H1 (cell line): ENCODE data around the gene CRADD. TPM values are rescaled to one million over a fixed set of nuclear protein-coding genes. Genes with fewer than 3 reads are reported as not detected.

ENCODE experiments used
- CHD1 ChIP-seq: IDR thresholded peaks from 2 replicates; pipeline ENCODE4 v1.6.1; 2012; ENCODE audit warnings: low read depth, low read length, improper control_type of control experiment
- MAX ChIP-seq: IDR thresholded peaks from 2 replicates; pipeline ENCODE4 v1.6.1; 2012; ENCODE audit warnings: inconsistent platforms
- PHF8 ChIP-seq: fragments of 200-600 bp; sonication (generic); conservative IDR thresholded peaks from 2 replicates; pipeline ENCODE4 v1.7.1; 2012; ENCODE audit warnings: low read depth, mild to moderate bottlenecking, inconsistent platforms, low read length, moderate library complexity
- SIN3A ChIP-seq, 2 experiments: IDR thresholded peaks in 1 of 2; conservative IDR thresholded peaks in 1 of 2; 2 replicates each; pipeline ENCODE4 v1.6.1; 2011 to 2012; ENCODE audit warnings: low read length in 2 of 2, improper control_type of control experiment in 1 of 2, low read depth in 1 of 2, mild to moderate bottlenecking in 1 of 2
- SRF ChIP-seq: IDR thresholded peaks from 2 replicates; pipeline ENCODE4 v1.6.1; 2011; ENCODE audit warnings: mild to moderate bottlenecking, low read depth, low read length, moderate library complexity
- TBP ChIP-seq: IDR thresholded peaks from 2 replicates; pipeline ENCODE4 v1.6.1; 2011; ENCODE audit warnings: low read depth, low read length, improper control_type of control experiment
- polyA plus RNA-seq, 7 experiments: library from polyadenylated mRNA; depleted of rRNA in 3 of 7; stranded (reverse) in 5 of 7; unstranded in 2 of 7; fragments of >200 nt in 5 of 7; fragments of 200-250 nt in 2 of 7; gene quantifications; 1 replicate in 5 of 7; 2 replicates in 1 of 7; 4 replicates in 1 of 7; pipeline versions ENCODE4 v1.2.1 to v1.2.3, GENCODE V29; 2011 to 2013; ENCODE audit warnings: missing spikeins in 2 of 7, mixed read lengths in 2 of 7
- total RNA-seq: library from RNA; stranded (reverse); fragmentation: NEBNext Ultra II Directional; extraction: Animal tissue kit (Norgen Biotek cat#: 25700); gene quantifications from 2 replicates; pipeline ENCODE4 v1.2.1, GENCODE V29; 2021

CRADD gene
- total and polyA plus RNA-seq, 2 of the 8 experiments (the other 6 are each of a cell fraction or from before 2014, with no cell fraction given): 8.1 to 15.4 TPM

DNA sequence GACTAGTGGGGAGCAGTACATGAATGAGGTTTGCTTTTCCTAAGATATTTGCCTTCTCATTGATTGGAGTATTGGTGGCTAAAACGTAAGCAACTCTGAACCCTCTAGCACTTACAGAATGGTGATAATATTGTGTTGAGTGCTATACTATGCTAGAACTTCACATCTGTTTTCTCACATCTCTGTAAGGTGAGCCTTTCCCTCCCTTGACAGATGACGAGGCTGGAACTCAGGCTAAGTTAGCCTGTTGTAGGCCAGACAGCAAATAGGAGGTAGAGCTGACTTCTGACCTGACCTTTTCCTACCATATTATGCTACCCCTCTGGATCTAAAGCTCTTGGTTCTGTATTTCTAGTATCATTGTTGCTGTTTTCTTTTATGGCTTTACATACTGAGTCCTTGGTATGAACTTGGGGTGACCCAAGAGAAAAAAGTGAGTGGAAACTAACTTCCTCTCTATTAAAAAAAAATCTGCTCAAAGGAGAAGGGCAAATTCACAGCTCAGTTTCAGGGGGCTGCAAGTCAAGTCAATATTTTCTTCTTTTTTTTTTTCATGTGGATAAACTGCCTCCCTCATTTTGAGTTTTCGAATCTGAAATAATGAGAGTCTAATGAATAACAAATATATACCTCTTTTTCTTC lies 85.9 kb downstream of the CRADD start (continued):
- TF ChIP-seq TBP (no peak), PHF8 (no peak), MAX (no peak), SIN3A (conservative IDR thresholded peaks at IDR 0.05 in 1 of 2, IDR thresholded peaks at IDR 0.05 in 1 of 2; ENCODE audit: low read depth in 1 of 2, low read length in 2 of 2) (no peak), CHD1 (no peak), SRF (no peak)
